BJ (cell line): Measurements from ENCODE around the gene BTRC. TPM values are rescaled to one million over a fixed set of nuclear protein-coding genes. Genes with fewer than 3 reads are reported as not detected.

Source experiments
- CTCF ChIA-PET: fragments of 350-600 bp; formaldehyde crosslinking; extraction: SDS; loops from one replicate; lab custom pipeline; 2021; ENCODE audit warnings: antibody characterized with exemption, inconsistent platforms; lab: Yijun Ruan, JAX
- POLR2A ChIA-PET: fragments of 300-600 bp; sonication (Branson Sonifier 250); formaldehyde crosslinking; extraction: SDS; loops from one replicate; lab custom pipeline; 2021; ENCODE audit warnings: antibody characterized with exemption; lab: Charles Lee
- DNase-seq: peaks from one replicate; pipeline ENCODE4 v3.0.0-alpha.2; 2011; ENCODE audit warnings: low read depth
- H3K27me3 ChIP-seq: 2 replicates; pipeline ENCODE4 v1.6.0; 2011; ENCODE audit warnings: low read length; ENCODE audit not compliant: control insufficient read depth, insufficient read depth
- H3K36me3 ChIP-seq: 2 replicates; pipeline ENCODE4 v1.5.1; 2011; ENCODE audit warnings: low read length; ENCODE audit not compliant: control insufficient read depth, insufficient read depth
- H3K4me3 ChIP-seq: 2 replicates; pipeline ENCODE4 v1.5.1; 2011; ENCODE audit warnings: low read depth, mild to moderate bottlenecking, control low read depth, low read length
- CTCF ChIP-seq: IDR thresholded peaks from 2 replicates; pipeline ENCODE4 v1.5.1; 2011; ENCODE audit warnings: low read depth, mild to moderate bottlenecking, control low read depth, inconsistent platforms, low read length, moderate library complexity; ENCODE audit not compliant: insufficient read depth
- polyA plus RNA-seq: library from polyadenylated mRNA; depleted of rRNA; stranded (reverse); fragments of >200 nt; gene quantifications from 2 replicates; pipeline ENCODE4 v1.2.3, GENCODE V29; 2011; rRNA removed
- small RNA-seq: library from RNA; depleted of rRNA; stranded (forward); fragments of <200 nt; gene quantifications from one replicate; pipeline ENCODE3, GENCODE V24; 2012; ENCODE audit warnings: low replicate concordance, low read depth; ENCODE audit not compliant: insufficient read length

The BTRC gene
- polyA plus RNA-seq, 1 experiment, result 9.1 TPM

- no peaks in the 10 kb centered on the region for H3K27me3 ChIP-seq
- no peak overlapping the region for H3K4me3 ChIP-seq
- DNase-seq, result no peak
- CTCF ChIA-PET, result interaction anchor here (0.6 to 7.8 kb wide), 9 partner anchors 9 to 388 kb away, joined by 3 to 88 read pairs (median 7); partner anchors contain the start of gene NPM3
- H3K36me3 ChIP-seq, result peaks cover 3% of the 10 kb centered on the region
- TF ChIP-seq CTCF, result no peak
- POLR2A ChIA-PET, result no interaction called here
Observed at GRCh38 chr10:101601541-101601940, 247.6 kb downstream of the BTRC start.

- H3K4me3 ChIP-seq, result no peak overlapping the region
- POLR2A ChIA-PET, result no interaction called here
- CTCF ChIA-PET, result interaction anchor here (0.6 to 7.8 kb wide), 27 partner anchors 8 to 556 kb away, joined by 3 to 88 read pairs (median 4); partner anchors contain the start of genes DPCD, NPM3 and POLL
- DNase-seq, result no peak
- TF ChIP-seq CTCF, result peak; percentile 96
- H3K36me3 ChIP-seq, result peaks cover 6% of the 10 kb centered on the region
- H3K27me3 ChIP-seq, result no peaks in the 10 kb centered on the region
Observed at GRCh38 chr10:101602761-101603398, 248.9 kb downstream of the BTRC start.

Small RNA genes lying within 50 kb of the gene (small RNA-seq; reads per million reads assigned to genes)
- gene MIR3158-1 (1.9 reads per million), gene RNU2-43P (not detected), gene RNU2-59P (4.6 reads per million, percentile 59 among the genes with 10 or more reads in this experiment)

Other genes with a start within 250 kb of the BTRC start
- gene TLX1, start 222.9 kb upstream of the BTRC start, polyA plus RNA-seq, result not detected in 2 replicates
- gene LBX1, start 124.7 kb upstream of the BTRC start, polyA plus RNA-seq, result not detected in 2 replicates
- 18.8 and 31.3 TPM in 2 replicates for gene POLL, start 234.1 kb downstream of the BTRC start, polyA plus RNA-seq
- gene DPCD, start 234.2 kb downstream of the BTRC start, polyA plus RNA-seq, result 46.4 and 51.9 TPM in 2 replicates